HEK293 (cell line): ENCODE results near the gene PAK5.

Source experiments
- CTCF ChIA-PET: fragments of 350-600 bp; formaldehyde crosslinking; extraction: SDS; loops from one replicate; lab custom pipeline; 2021; ENCODE audit warnings: antibody characterized with exemption; lab: Yijun Ruan, JAX
- POLR2A ChIA-PET: fragments of 300-600 bp; formaldehyde crosslinking; extraction: SDS; loops from one replicate; lab custom pipeline; 2020; ENCODE audit warnings: antibody characterized with exemption, inconsistent platforms; lab: Yijun Ruan, JAX
- H3K27ac ChIP-seq: fragments of 200-500 bp; sonication (Bioruptor generic); 2 replicates; pipeline ENCODE4 v1.5.1; 2014; ENCODE audit warnings: low read depth, low read length, control low read depth, inconsistent platforms; ENCODE audit errors: extremely low read depth
- H3K36me3 ChIP-seq, 2 experiments: fragments of 200-500 bp in 1 of 2; sonication (Bioruptor generic) in 1 of 2; 1 replicate in 1 of 2; 2 replicates in 1 of 2; pipeline ENCODE4 v1.5.1; 2014 to 2017; ENCODE audit warnings: inconsistent platforms in 2 of 2, low read length in 2 of 2; ENCODE audit not compliant: control insufficient read depth in 2 of 2, insufficient read depth in 1 of 2
- H3K4me1 ChIP-seq: fragments of 200-500 bp; sonication (Bioruptor generic); 2 replicates; pipeline ENCODE4 v1.5.1; 2014; ENCODE audit warnings: mild to moderate bottlenecking, low read length, inconsistent platforms; ENCODE audit not compliant: control insufficient read depth, insufficient read depth
- H3K4me3 ChIP-seq: 2 replicates; pipeline ENCODE4 v1.5.1; 2011; ENCODE audit warnings: low read depth, mild to moderate bottlenecking, control low read depth, low read length, moderate library complexity
- H3K9me3 ChIP-seq: fragments of 200-500 bp; sonication (Bioruptor generic); 2 replicates; pipeline ENCODE4 v1.5.1; 2014; ENCODE audit warnings: low read depth, low read length, inconsistent platforms; ENCODE audit not compliant: control insufficient read depth, insufficient read depth
- MYNN ChIP-seq: fragments of 450-650 bp; formaldehyde crosslinking; IDR thresholded peaks from 2 replicates; pipeline ENCODE4 v1.5.1; 2016; ENCODE audit warnings: missing biosample characterization, missing genetic modification characterization, borderline replicate concordance
- PRDM1 ChIP-seq: fragments of 450-650 bp; formaldehyde crosslinking; IDR thresholded peaks from 2 replicates; pipeline ENCODE4; 2016; ENCODE audit warnings: missing biosample characterization, missing genetic modification characterization
- SCRT1 ChIP-seq: fragments of 450-650 bp; formaldehyde crosslinking; IDR thresholded peaks from 2 replicates; pipeline ENCODE4 v1.5.1; 2016; ENCODE audit warnings: missing biosample characterization, missing genetic modification characterization, borderline replicate concordance
- ZNF155 ChIP-seq: fragments of 450-650 bp; formaldehyde crosslinking; IDR thresholded peaks from 2 replicates; pipeline ENCODE4 v1.5.1; 2016; ENCODE audit warnings: missing biosample characterization, missing genetic modification characterization
- ZNF223 ChIP-seq: fragments of 450-650 bp; formaldehyde crosslinking; IDR thresholded peaks from 2 replicates; pipeline ENCODE4 v1.5.1; 2016; ENCODE audit warnings: missing biosample characterization, missing genetic modification characterization
- ZNF292 ChIP-seq: fragments of 450-650 bp; formaldehyde crosslinking; IDR thresholded peaks from 2 replicates; pipeline ENCODE4 v1.5.1; 2016; ENCODE audit warnings: low read depth, missing biosample characterization, missing genetic modification characterization, borderline replicate concordance
- ZNF521 ChIP-seq: fragments of 450-650 bp; formaldehyde crosslinking; IDR thresholded peaks from 2 replicates; pipeline ENCODE4 v1.5.1; 2017; ENCODE audit warnings: missing biosample characterization, mild to moderate bottlenecking, missing genetic modification characterization
- ZNF571 ChIP-seq: fragments of 450-650 bp; formaldehyde crosslinking; IDR thresholded peaks from 2 replicates; pipeline ENCODE4 v1.5.0; 2017; ENCODE audit warnings: missing biosample characterization, missing genetic modification characterization
- ZNF677 ChIP-seq: fragments of 450-650 bp; IDR thresholded peaks from 2 replicates; pipeline ENCODE4 v1.5.0; 2018; ENCODE audit warnings: missing biosample characterization, mild to moderate bottlenecking, missing genetic modification characterization, moderate library complexity
- ZNF777 ChIP-seq: fragments of 450-650 bp; formaldehyde crosslinking; IDR thresholded peaks from 2 replicates; pipeline ENCODE4 v1.5.1; 2017; ENCODE audit warnings: missing biosample characterization, missing genetic modification characterization, borderline replicate concordance
- ZNF792 ChIP-seq: fragments of 450-650 bp; formaldehyde crosslinking; IDR thresholded peaks from 2 replicates; pipeline ENCODE4 v1.5.1; 2016; ENCODE audit warnings: missing biosample characterization, missing genetic modification characterization
- ZSCAN18 ChIP-seq: fragments of 450-650 bp; formaldehyde crosslinking; IDR thresholded peaks from 2 replicates; pipeline ENCODE4 v1.5.1; 2016; ENCODE audit warnings: missing biosample characterization, missing genetic modification characterization
- TF ChIP-seq, protein P1 (sequence below): fragments of 450-650 bp; formaldehyde crosslinking; IDR thresholded peaks from 2 replicates; pipeline ENCODE4 v1.5.1; 2016; ENCODE audit warnings: missing biosample characterization, missing genetic modification characterization, low read depth
- TF ChIP-seq, protein P2 (sequence below): fragments of 450-650 bp; formaldehyde crosslinking; IDR thresholded peaks from 2 replicates; pipeline ENCODE4 v1.5.1; 2016; ENCODE audit warnings: missing biosample characterization, missing genetic modification characterization
- TF ChIP-seq, protein P3 (sequence below): fragments of 450-650 bp; formaldehyde crosslinking; IDR thresholded peaks from 2 replicates; pipeline ENCODE4 v1.5.1; 2017; ENCODE audit warnings: missing biosample characterization, missing genetic modification characterization
- TF ChIP-seq, protein P4 (sequence below): fragments of 450-650 bp; formaldehyde crosslinking; IDR thresholded peaks from 2 replicates; pipeline ENCODE4 v1.5.1; 2016; ENCODE audit warnings: missing biosample characterization, missing genetic modification characterization
- TF ChIP-seq, protein P5 (sequence below): fragments of 450-650 bp; formaldehyde crosslinking; IDR thresholded peaks from 2 replicates; pipeline ENCODE4 v1.5.1; 2017; ENCODE audit warnings: missing biosample characterization, missing genetic modification characterization
- TF ChIP-seq, protein P6 (sequence below): fragments of 450-650 bp; formaldehyde crosslinking; IDR thresholded peaks from 2 replicates; pipeline ENCODE4 v1.5.1; 2016; ENCODE audit warnings: missing biosample characterization, missing genetic modification characterization, borderline replicate concordance

The PAK5 gene

DNA sequence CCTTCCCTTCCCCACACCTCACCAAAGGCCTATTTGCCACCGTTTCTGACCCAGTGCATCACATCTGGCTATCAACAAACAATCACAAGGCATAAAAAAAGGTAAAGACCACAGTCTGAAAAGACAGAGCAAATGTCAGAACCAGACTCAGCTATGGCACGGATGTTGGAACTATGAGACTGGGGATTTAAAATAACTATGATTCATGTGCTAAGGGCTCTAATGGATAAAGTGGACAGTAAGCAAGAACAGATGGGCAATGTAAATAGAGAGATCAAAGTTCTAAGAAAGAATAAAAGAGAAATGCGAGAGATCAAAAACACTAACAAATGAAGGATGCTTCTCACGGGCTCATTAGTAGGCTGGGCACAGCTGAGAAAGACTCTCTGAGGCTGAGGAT, 225.0 kb downstream of the PAK5 start:
- no peak overlapping the region for H3K4me3 ChIP-seq
- H3K36me3 ChIP-seq: no peaks in the 10 kb centered on the region
- H3K4me1 ChIP-seq: no peaks in the 10 kb centered on the region
- no peak overlapping the region for H3K27ac ChIP-seq
- ChIA-PET POLR2A (no interaction called here), CTCF (interaction anchor here (0.6 to 7.3 kb wide), 9 partner anchors 9 to 813 kb away, joined by 3 to 234 read pairs (median 3); no protein-coding TSS in a partner anchor)
- TF ChIP-seq PRDM1 (tag by site-specific recombination) (no peak), ZNF223 (tag by site-specific recombination) (no peak), ZNF792 (tag by site-specific recombination) (no peak), ZNF677 (no peak), ZSCAN18 (tag by site-specific recombination) (no peak), SCRT1 (tag by site-specific recombination) (no peak), ZNF571 (no peak), ZNF292 (no peak), MYNN (no peak), ZNF521 (tag by site-specific recombination) (no peak), ZNF155 (tag by site-specific recombination) (no peak), ZNF777 (tag by site-specific recombination) (no peak)
- TF ChIP-seq, protein P1, sequence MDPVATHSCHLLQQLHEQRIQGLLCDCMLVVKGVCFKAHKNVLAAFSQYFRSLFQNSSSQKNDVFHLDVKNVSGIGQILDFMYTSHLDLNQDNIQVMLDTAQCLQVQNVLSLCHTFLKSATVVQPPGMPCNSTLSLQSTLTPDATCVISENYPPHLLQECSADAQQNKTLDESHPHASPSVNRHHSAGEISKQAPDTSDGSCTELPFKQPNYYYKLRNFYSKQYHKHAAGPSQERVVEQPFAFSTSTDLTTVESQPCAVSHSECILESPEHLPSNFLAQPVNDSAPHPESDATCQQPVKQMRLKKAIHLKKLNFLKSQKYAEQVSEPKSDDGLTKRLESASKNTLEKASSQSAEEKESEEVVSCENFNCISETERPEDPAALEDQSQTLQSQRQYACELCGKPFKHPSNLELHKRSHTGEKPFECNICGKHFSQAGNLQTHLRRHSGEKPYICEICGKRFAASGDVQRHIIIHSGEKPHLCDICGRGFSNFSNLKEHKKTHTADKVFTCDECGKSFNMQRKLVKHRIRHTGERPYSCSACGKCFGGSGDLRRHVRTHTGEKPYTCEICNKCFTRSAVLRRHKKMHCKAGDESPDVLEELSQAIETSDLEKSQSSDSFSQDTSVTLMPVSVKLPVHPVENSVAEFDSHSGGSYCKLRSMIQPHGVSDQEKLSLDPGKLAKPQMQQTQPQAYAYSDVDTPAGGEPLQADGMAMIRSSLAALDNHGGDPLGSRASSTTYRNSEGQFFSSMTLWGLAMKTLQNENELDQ: no peak
- TF ChIP-seq, protein P2, sequence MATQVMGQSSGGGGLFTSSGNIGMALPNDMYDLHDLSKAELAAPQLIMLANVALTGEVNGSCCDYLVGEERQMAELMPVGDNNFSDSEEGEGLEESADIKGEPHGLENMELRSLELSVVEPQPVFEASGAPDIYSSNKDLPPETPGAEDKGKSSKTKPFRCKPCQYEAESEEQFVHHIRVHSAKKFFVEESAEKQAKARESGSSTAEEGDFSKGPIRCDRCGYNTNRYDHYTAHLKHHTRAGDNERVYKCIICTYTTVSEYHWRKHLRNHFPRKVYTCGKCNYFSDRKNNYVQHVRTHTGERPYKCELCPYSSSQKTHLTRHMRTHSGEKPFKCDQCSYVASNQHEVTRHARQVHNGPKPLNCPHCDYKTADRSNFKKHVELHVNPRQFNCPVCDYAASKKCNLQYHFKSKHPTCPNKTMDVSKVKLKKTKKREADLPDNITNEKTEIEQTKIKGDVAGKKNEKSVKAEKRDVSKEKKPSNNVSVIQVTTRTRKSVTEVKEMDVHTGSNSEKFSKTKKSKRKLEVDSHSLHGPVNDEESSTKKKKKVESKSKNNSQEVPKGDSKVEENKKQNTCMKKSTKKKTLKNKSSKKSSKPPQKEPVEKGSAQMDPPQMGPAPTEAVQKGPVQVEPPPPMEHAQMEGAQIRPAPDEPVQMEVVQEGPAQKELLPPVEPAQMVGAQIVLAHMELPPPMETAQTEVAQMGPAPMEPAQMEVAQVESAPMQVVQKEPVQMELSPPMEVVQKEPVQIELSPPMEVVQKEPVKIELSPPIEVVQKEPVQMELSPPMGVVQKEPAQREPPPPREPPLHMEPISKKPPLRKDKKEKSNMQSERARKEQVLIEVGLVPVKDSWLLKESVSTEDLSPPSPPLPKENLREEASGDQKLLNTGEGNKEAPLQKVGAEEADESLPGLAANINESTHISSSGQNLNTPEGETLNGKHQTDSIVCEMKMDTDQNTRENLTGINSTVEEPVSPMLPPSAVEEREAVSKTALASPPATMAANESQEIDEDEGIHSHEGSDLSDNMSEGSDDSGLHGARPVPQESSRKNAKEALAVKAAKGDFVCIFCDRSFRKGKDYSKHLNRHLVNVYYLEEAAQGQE: no peak
- TF ChIP-seq, protein P3, sequence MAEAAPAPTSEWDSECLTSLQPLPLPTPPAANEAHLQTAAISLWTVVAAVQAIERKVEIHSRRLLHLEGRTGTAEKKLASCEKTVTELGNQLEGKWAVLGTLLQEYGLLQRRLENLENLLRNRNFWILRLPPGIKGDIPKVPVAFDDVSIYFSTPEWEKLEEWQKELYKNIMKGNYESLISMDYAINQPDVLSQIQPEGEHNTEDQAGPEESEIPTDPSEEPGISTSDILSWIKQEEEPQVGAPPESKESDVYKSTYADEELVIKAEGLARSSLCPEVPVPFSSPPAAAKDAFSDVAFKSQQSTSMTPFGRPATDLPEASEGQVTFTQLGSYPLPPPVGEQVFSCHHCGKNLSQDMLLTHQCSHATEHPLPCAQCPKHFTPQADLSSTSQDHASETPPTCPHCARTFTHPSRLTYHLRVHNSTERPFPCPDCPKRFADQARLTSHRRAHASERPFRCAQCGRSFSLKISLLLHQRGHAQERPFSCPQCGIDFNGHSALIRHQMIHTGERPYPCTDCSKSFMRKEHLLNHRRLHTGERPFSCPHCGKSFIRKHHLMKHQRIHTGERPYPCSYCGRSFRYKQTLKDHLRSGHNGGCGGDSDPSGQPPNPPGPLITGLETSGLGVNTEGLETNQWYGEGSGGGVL (tag by site-specific recombination): no peak
- TF ChIP-seq, protein P4, sequence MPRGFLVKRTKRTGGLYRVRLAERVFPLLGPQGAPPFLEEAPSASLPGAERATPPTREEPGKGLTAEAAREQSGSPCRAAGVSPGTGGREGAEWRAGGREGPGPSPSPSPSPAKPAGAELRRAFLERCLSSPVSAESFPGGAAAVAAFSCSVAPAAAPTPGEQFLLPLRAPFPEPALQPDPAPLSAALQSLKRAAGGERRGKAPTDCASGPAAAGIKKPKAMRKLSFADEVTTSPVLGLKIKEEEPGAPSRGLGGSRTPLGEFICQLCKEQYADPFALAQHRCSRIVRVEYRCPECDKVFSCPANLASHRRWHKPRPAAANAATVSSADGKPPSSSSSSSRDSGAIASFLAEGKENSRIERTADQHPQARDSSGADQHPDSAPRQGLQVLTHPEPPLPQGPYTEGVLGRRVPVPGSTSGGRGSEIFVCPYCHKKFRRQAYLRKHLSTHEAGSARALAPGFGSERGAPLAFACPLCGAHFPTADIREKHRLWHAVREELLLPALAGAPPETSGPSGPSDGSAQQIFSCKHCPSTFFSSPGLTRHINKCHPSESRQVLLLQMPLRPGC (tag by site-specific recombination): no peak
- TF ChIP-seq, protein P5, sequence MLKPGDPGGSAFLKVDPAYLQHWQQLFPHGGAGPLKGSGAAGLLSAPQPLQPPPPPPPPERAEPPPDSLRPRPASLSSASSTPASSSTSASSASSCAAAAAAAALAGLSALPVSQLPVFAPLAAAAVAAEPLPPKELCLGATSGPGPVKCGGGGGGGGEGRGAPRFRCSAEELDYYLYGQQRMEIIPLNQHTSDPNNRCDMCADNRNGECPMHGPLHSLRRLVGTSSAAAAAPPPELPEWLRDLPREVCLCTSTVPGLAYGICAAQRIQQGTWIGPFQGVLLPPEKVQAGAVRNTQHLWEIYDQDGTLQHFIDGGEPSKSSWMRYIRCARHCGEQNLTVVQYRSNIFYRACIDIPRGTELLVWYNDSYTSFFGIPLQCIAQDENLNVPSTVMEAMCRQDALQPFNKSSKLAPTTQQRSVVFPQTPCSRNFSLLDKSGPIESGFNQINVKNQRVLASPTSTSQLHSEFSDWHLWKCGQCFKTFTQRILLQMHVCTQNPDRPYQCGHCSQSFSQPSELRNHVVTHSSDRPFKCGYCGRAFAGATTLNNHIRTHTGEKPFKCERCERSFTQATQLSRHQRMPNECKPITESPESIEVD: no peak
- TF ChIP-seq, protein P6, sequence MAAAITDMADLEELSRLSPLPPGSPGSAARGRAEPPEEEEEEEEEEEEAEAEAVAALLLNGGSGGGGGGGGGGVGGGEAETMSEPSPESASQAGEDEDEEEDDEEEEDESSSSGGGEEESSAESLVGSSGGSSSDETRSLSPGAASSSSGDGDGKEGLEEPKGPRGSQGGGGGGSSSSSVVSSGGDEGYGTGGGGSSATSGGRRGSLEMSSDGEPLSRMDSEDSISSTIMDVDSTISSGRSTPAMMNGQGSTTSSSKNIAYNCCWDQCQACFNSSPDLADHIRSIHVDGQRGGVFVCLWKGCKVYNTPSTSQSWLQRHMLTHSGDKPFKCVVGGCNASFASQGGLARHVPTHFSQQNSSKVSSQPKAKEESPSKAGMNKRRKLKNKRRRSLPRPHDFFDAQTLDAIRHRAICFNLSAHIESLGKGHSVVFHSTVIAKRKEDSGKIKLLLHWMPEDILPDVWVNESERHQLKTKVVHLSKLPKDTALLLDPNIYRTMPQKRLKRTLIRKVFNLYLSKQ (tag by site-specific recombination): no peak
- no peaks in the 10 kb centered on the region for H3K9me3 ChIP-seq
